ENCODE data around the gene GJB3.
"Not testable (repeated sequence)": the region's sequence is repeated elsewhere in the genome, so short reads cannot be mapped to it uniquely, and the experiment has no call there.

The GJB3 gene

DNA sequence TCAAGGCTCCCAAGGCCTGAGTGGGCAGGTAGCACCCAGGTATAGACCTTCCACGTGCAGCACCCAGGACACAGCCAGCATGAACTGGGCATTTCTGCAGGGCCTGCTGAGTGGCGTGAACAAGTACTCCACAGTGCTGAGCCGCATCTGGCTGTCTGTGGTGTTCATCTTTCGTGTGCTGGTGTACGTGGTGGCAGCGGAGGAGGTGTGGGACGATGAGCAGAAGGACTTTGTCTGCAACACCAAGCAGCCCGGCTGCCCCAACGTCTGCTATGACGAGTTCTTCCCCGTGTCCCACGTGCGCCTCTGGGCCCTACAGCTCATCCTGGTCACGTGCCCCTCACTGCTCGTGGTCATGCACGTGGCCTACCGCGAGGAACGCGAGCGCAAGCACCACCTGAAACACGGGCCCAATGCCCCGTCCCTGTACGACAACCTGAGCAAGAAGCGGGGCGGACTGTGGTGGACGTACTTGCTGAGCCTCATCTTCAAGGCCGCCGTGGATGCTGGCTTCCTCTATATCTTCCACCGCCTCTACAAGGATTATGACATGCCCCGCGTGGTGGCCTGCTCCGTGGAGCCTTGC, 19.7 kb upstream of the GJB3 start:
- DNase-seq: no peak

- no peak for DNase-seq
Observed at GRCh38 chr1:34761776-34762307, 19.2 kb upstream of the GJB3 start.

GRCh38 chr1:34762474-34763141, 18.4 kb upstream of the GJB3 start:
- DNase-seq: no peak

DNA sequence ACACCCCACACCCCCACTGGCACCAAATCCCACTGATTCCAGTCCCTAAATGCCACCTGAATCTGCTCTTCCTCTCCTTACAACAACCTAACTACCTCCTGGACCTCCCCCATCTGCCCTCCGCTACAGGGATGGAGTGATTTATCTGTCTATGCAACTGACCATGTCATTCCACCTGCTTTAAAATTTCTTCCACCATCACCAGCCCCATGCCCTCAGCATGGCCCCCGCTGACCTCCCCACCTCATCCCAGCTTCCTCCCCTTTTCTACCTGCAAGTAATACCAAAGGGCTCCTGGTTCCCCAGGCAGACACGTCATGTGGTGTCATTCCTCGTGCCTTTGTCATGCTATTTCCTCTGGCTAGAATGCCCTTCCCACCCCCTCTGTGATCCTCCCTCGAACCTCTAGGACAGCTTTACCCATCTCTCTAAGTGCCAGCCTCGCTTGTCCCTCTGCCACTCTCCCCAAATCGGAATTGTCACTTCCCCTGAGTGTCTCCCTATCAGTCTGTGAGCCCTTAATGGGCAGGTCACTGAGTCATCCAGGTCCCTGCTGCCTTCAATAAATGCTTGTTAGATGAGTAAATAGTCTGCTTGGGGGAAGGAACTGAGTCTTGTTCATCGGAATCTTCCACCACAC, 17.8 kb upstream of the GJB3 start:
- no peak for DNase-seq

- no peak for DNase-seq
Observed at GRCh38 chr1:34768856-34769255, 12.2 kb upstream of the GJB3 start.

DNA sequence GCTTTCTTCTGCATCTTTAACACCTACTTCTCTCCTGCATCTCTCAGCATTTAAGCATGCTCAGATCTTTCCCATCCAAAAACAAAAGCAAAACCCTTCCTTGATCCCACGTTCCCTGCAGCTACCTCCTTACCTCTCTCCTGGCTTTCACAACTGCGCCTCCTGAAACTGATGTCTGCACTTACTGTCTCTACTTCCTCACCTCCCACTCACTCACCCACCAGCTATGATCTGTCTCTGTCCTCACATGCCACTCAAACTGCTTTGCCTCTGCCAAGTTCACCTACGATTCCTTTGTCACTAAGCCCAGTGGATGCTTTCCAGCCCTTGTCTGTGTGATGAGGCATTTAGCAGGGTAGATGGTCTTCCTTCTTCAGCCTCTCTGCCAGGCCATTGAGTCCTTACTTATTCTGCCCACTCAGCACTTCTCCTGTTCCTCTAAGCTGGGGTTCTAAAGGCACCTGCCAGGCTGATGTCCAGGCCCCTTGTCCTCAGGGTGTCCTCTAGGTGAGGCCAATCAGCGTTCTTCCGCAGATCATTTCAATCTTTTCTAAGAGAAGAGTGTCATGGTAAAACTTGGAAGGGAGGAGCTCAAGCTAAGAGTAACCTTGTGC, 10.0 kb upstream of the GJB3 start:
- no peak for DNase-seq

DNA sequence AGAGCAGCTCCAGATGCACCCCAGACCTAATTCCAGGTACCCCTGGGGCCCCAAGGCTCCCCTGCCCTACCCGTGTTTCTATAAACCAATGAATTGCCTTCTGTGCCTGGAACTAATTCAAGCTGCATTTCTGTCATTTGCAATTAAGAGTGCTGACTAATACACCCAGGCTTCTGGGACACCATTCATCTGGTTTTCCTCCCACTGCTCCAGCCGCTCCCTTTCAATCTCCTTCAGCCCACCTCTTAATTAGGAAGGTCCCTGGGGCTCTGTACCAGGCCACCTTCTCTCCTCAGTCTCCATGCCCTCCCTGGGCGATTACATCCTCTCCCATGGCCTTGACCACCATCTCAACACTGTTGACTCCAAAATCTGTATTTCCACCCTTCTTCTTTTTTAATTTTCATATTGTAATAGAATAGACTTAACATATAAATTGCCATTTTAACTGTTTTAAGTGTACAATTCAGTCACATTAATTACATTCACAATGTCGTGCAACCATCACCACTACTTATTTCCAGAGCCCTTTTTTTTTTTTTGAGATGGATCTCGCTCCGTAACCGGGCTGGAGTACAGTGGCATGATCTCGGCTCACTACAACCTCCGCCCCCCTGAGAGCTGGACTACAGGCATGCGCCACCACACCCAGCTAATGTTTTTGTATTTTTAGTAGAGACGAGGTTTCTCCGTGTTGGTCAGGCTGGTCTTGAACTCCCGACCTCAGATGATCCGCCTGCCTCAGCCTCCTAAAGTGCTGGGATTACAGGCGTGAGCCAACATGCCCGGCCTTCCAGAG, 9.2 kb upstream of the GJB3 start:
- no peak for DNase-seq

- not testable (repeated sequence) for DNase-seq
Observed at GRCh38 chr1:34773114-34773513, 7.9 kb upstream of the GJB3 start.

DNA sequence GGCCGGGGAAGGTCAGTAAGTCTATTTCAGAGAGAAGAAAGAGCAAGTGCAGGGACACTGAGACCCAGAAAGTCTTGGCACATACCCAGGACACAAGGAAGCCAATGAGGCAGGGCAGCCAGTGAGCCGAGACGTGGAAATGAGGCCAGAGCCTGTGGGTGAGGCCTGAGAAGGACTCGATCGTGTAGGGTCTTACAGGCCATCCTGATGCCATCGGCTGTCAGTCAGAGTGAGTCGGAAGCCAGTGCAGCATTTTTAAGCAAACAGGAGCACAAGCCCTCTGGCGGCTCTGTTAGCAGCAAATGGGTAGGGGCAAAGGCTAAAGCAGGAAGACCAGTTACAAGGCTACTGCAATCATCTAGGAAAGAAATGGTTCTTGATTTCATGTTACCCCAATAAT, 6.1 kb upstream of the GJB3 start:
- no peak for DNase-seq

DNA sequence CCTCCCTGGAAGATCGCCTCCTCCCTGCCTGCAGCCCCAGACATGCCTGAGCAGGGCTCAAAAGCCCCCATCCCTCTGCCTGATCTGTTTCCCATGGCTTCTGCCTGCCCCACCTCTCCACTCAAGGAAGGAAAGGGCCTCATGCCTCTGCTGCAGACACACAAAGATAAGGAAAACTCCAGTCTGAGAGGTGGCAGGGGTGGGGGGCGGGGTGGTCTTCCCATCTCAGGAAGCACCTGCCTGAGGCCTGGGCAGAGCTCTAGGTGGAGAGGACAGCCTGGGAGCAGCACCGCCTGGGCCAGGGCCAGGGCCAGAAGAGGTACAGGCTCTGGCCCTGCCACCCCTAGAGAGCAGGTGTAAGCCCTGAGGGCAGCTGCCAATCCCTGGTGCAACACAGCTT, 4.1 kb upstream of the GJB3 start:
- no peak for DNase-seq

GRCh38 chr1:34777519-34778321, 3.3 kb upstream of the GJB3 start:
- DNase-seq: no peak

- no peak for DNase-seq
Observed at GRCh38 chr1:34778381-34778780, 2.6 kb upstream of the GJB3 start.

GRCh38 chr1:34779005-34779404, 2.0 kb upstream of the GJB3 start:
- no peak for DNase-seq

- DNase-seq: no peak
Observed at GRCh38 chr1:34779526-34779925, 1.5 kb upstream of the GJB3 start.

DNA sequence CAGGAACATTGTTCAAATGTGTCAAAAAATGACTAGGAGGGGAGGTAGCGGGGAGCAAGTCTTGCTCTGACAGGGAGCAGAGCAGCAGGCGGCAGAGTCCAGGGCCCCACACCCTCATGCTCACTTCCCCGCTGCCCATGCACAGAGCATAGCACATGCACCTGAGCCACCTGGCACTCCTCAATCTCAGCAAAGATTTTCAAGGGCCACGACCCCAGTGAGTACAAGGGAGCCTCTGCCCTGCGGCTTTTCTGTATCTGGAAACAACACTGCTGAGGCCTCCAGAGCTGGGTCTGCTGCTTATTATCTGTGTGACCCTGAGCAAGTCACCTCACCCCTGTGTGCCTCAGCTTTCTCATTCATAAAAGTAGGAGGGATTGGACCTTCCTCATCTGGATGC, 1.1 kb upstream of the GJB3 start:
- no peak for DNase-seq

- DNase-seq: no peak
Observed at GRCh38 chr1:34780528-34780927, 486 bp upstream of the GJB3 start.

DNA sequence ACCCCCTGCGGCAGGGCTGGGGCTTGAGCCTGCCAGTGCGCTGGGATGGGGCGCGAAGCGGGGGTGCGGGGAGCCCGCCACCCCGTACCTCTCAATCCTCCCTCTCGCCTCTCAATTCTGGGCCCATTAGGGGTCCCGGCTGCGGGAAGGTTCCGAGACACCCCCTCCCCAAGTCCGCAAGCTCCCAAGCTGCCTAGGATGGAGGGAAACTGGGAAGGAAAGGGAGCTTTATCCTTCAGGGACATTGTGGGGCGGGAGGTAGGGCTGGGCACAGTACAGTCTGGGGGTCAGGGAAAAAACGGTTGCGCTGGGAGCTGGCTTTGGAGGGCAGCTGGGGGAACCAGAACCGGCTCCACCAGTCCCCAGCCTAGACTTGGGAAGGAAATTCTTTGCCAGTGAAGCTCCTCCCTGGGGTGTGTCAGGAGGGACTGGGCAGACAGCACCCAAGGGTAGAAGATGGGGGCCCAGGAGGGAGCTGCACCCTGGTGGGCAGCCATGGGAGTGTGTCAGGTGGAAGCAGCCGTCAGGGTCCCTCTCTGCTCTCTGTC, 904 bp downstream of the GJB3 start:
- DNase-seq: no peak

DNA sequence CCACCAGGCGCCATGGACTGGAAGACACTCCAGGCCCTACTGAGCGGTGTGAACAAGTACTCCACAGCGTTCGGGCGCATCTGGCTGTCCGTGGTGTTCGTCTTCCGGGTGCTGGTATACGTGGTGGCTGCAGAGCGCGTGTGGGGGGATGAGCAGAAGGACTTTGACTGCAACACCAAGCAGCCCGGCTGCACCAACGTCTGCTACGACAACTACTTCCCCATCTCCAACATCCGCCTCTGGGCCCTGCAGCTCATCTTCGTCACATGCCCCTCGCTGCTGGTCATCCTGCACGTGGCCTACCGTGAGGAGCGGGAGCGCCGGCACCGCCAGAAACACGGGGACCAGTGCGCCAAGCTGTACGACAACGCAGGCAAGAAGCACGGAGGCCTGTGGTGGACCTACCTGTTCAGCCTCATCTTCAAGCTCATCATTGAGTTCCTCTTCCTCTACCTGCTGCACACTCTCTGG, 3.8 kb downstream of the GJB3 start:
- no peak for DNase-seq

DNA sequence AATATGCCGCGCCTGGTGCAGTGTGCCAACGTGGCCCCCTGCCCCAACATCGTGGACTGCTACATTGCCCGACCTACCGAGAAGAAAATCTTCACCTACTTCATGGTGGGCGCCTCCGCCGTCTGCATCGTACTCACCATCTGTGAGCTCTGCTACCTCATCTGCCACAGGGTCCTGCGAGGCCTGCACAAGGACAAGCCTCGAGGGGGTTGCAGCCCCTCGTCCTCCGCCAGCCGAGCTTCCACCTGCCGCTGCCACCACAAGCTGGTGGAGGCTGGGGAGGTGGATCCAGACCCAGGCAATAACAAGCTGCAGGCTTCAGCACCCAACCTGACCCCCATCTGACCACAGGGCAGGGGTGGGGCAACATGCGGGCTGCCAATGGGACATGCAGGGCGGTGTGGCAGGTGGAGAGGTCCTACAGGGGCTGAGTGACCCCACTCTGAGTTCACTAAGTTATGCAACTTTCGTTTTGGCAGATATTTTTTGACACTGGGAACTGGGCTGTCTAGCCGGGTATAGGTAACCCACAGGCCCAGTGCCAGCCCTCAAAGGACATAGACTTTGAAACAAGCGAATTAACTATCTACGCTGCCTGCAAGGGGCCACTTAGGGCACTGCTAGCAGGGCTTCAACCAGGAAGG, 4.3 kb downstream of the GJB3 start:
- no peak for DNase-seq

DNA sequence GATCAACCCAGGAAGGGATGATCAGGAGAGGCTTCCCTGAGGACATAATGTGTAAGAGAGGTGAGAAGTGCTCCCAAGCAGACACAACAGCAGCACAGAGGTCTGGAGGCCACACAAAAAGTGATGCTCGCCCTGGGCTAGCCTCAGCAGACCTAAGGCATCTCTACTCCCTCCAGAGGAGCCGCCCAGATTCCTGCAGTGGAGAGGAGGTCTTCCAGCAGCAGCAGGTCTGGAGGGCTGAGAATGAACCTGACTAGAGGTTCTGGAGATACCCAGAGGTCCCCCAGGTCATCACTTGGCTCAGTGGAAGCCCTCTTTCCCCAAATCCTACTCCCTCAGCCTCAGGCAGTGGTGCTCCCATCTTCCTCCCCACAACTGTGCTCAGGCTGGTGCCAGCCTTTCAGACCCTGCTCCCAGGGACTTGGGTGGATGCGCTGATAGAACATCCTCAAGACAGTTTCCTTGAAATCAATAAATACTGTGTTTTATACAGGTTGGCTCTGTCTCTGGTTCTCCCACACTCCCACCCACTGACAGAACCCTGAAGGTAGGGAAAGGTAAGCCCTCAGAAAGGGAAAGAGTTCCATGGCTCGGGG, 5.0 kb downstream of the GJB3 start:
- DNase-seq: no peak
